AG09319 (cell line): ENCODE measurements around the gene PCBP2.

Experiments
- DNase-seq: peaks from one replicate; pipeline ENCODE4 v3.0.0-alpha.2; 2010; ENCODE audit warnings: low read depth; ENCODE audit errors: extremely low read depth
- CTCF ChIP-seq: IDR thresholded peaks from 2 replicates; pipeline ENCODE4 v1.5.1; 2011; ENCODE audit warnings: low read depth, mild to moderate bottlenecking, inconsistent platforms, low read length, moderate library complexity

Gene PCBP2

GRCh38 chr12:53530061-53530460 lies 78.2 kb downstream of the PCBP2 start:
- no peak for TF ChIP-seq CTCF
- DNase-seq: no peak
